GM19397 (cell line): Measurements from ENCODE around the gene AADAT.
A peak's percentile ranks its signal among the peaks of the same experiment; 100 is the strongest.
"Not testable (repeated sequence)": the region's sequence is repeated elsewhere in the genome, so short reads cannot be mapped to it uniquely, and the experiment has no call there.

Experiments
- ATAC-seq: cut with Tn5 transposase; IDR thresholded peaks from one replicate; pipeline ENCODE4 v1.9.1; 2021; ENCODE audit warnings: mild to moderate bottlenecking, moderate library complexity; ENCODE audit not compliant: unreplicated experiment

AADAT gene

GRCh38 chr4:170089668-170090351, at the start of gene AADAT:
AADAT (minus strand) TSS chr4:170089956; CDS start chr4:170089690, 266 bp downstream.
- ATAC-seq, result peak; percentile 92

- peak; percentile 93 for ATAC-seq
These were observed 48.9 kb upstream of the AADAT start for GRCh38 chr4:170138580-170139194.

GRCh38 chr4:170137927-170138326, 48.2 kb upstream of the AADAT start:
- ATAC-seq, result no peak

- no peak for ATAC-seq
These were observed 47.7 kb upstream of the AADAT start for GRCh38 chr4:170137466-170137865.

GRCh38 chr4:170134821-170135220, 45.1 kb upstream of the AADAT start:
- ATAC-seq, result no peak

DNA sequence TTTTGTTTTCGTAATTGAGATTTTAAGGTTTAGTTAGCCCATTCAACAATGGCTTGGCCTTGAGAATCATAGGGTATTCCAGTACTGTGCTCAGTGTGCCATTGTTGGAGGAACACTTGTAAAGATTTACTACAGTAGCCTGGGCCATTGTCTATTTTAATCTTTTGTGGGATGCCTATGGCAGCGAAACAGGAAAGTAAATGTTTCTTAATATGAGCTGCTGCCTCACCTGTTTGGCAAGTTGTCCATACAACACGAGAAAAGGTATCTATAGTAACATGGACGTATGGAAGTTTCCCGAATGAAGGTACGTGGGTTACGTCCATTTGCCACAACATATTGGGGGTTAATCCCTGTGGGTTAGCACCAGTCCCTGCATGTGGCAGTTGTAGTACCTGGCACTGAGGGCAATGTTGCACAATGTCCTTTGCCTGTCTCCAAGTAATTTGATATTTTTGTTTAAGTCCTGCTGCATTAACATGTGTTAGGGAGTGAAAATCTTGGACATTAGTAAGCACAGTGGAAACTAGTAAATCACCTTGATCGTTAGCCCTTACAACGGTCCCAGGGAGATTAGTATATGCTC, 38.6 kb upstream of the AADAT start:
- no peak for ATAC-seq

GRCh38 chr4:170127758-170128157, 38.0 kb upstream of the AADAT start:
- no peak for ATAC-seq

GRCh38 chr4:170124406-170124805, 34.6 kb upstream of the AADAT start:
- ATAC-seq, result no peak

- no peak for ATAC-seq
These were observed 32.5 kb upstream of the AADAT start for GRCh38 chr4:170122252-170122651.

- no peak for ATAC-seq
These were observed 24.9 kb upstream of the AADAT start for GRCh38 chr4:170114636-170115035.

- not testable (repeated sequence) for ATAC-seq
These were observed 24.4 kb upstream of the AADAT start for GRCh38 chr4:170114183-170114582.

- ATAC-seq, result no peak
These were observed 21.8 kb upstream of the AADAT start for GRCh38 chr4:170111546-170111945.

DNA sequence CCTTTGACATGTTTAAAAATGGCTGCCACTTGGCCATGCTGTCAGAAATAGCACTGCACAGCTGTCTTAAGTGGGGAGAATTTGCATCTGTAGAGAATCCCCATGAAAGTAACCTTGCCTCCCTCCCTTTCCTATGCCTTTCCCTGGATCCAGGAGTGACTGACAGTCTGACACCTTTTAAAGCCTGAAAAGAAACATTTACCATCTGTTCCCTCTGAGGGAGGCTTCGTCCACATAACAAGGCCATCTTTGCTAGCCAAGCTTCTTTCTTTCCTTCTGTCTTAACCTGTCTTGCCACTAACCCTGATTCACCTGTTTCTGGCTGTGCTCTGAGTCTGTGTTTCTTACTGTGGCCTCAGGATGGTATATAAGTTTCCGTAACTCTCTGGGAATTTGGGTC, 21.3 kb upstream of the AADAT start:
- ATAC-seq, result no peak

DNA sequence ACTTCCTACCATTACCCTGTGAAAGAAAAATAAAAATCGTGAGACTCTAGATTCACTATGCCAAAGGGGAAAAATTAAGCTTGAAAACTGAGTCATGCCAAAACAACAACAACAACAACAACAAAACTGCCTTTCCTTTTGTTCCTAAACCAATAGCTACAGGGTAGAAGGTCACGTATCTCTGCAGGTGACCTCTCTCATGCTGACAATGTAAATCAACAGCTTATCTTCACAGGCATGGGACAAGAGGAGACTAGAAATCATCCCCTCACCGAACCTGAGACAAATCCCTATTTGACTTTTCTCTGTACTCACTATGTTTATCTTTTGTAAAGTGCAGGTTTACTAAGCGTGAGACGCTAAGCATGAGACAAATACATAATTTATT, 20.5 kb upstream of the AADAT start:
- no peak for ATAC-seq

DNA sequence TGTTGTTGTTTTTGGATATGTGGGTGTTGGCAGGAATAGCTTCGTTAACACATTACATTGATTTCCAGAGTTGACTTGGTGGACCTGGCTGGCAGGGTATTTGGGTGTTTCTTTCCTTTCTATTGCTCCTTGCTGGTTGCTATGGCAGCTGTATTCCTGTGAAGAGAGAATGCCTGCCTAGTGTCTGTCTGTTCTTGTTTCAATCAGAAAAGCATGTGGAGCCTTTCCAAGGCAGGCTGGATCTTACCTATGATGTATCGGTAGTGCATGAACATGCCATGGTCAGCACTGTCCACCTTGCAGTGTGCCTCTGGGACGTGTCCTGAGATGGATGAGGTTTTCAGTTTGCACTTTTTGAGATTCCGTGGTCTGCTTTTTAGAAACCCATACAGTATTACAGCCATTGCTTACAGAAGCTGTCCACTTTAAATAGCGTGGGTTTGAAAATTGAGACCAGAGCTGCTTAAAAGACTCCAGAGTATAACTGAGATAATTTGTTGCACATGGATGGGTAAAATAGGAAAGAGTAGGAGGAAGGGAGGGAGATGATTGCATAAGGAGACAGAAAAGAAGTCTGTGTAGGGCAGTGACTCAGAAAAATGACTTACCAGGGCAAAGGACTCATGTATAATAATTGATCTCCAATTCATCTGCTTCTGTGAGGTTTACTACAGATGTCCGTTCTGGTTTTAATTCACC, 20.0 kb upstream of the AADAT start:
- no peak for ATAC-seq

DNA sequence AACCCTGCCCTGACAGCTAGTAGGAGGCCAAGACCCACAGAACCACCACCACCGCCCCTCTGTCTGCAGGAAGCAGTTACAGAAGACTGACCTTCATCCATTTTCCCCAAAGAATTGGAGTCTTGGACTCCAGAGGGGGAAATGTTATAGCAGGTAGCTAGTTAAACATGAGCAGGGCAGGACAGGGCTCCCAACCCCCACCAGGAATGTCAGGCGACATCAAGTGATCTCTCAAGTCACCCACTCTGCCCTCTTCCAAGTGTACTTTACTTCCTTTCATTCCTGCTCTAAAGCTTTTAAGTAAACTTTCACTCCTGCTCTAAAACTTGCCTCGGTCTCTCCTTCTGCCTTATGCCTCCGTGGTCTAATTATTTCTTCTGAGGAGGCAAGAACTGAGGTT, 17.1 kb upstream of the AADAT start:
- ATAC-seq, result no peak

DNA sequence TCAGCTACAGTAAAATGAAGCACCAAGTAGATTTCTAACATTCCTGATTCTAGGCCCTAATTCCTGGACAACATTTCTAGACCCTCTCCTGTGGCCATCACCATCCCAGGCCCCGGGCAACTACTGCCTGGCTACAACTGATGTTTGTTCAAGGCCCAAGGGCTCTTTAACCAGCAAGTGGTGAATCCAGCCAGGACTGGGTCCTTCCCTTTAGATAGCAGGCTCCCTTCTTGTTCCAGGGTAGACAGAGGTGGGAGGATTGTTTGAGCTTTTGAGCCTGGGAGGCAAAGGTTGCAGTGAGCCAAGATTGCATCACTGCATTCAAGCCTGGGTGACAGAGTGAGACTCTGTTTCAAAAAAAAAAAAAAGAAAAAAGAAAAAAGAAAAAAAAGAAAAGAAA, 12.7 kb upstream of the AADAT start:
- ATAC-seq, result no peak

GRCh38 chr4:170098171-170098570, 8.4 kb upstream of the AADAT start:
- ATAC-seq, result not testable (repeated sequence)

GRCh38 chr4:170097681-170098080, 7.9 kb upstream of the AADAT start:
- no peak for ATAC-seq

DNA sequence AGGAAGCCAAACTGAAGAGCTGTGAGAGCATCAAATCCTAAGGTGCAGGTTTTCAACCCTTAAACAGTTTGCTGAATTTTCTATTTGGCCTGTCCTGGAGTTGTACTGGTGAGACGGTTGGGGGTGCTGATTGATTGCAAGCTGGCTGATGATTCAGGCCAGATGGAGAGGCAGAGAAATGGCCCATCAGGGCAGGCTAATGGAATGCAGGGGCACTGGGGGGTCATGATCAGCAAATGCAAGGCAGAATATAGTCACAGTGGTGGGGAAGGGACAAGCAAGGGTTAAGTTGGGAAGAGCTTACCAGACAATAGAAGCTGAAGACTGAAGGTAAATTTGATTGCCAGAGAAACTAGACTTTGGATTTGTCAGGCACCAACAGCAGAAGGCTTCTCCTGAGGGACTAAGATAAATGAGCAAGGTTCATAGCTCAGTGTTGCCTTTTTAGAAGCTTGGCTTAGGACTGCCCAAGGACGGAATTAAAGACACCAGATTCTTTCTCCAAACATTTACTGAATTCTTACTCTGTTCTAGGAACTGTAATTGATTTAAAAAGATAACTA, 4.3 kb upstream of the AADAT start:
- no peak for ATAC-seq

DNA sequence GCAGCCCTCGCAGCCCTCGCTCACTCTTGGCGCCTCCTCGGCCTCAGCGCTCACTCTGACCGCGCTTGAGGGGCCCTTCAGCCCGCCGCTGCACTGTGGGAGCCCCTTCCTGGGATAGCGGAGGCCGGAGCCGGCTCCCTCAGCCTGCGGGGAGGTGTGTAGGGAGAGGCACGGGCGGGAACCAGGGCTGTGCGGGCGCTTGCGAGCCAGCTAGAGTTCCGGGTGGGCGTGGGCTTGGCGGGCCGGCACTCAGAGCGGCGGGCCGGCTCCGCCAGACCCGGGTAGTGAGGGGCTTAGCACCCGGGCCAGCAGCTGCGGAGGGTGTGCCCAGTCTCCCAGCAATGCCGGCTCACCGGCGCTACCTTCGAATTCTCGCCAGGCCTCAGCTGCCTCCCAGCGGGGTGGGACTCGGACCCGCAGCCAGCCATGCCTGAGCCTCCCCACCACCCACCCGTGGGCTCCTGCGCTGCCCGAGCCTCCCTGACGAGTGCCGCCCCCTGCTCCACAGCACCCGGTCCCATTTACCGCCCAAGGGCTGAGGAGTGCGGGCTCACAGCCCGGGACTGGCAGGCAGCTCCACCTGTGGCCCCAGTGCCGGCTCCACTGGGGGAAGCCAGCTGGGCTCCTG, 1.4 kb upstream of the AADAT start:
- no peak for ATAC-seq
